ENCODE data around the gene UGCG. TPM values are rescaled to one million over a fixed set of nuclear protein-coding genes. Genes with fewer than 3 reads are reported as not detected.

UGCG gene
- total and polyA plus RNA-seq, 2 of the 4 experiments (the other 2 are of a cell fraction), result 84.2 to 104 TPM

DNA sequence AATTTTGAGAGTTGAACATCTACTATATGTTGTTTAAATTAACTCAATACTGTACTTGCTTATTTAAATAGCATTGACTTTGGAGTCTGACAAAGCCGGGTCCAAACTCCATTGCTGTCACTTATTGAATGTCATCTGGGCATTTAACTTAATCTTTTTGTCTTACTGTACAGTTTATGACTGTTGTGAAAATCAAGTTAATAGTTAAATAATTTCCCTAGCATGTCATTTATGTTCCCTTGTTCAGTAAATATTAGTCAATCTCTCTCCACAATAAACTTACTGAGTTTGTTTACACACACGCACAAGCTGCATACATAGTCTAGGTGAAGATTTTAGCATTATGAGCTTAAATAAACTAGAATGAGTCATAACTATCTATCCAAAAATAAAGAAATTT, 6.3 kb upstream of the UGCG start:
- Histone ChIP-seq H3K79me1 (ENCODE audit: low read depth in 1 of 2, low read length in 2 of 2) (peaks cover 5 to 12% of the 10 kb centered on the region in 2 experiments; a peak in 2 of 4 replicates), H2AFZ (replicated peaks; ENCODE audit: low read length, poor library complexity) (no peak overlapping the region), H3K4me2 (ENCODE audit: low read depth, low read length) (no peak overlapping the region), H3K9ac (ENCODE audit: low read depth, low read length) (no peak overlapping the region), H4K20me1 (ENCODE audit: insufficient read depth, low read length) (no peaks in the 10 kb centered on the region), H4K91ac (ENCODE audit: insufficient read depth, low read depth, low read length) (no peak overlapping the region), H3K36me3 (ENCODE audit: control insufficient read depth, insufficient read depth, low read length) (no peaks in the 10 kb centered on the region), H3K27ac (ENCODE audit: insufficient read depth, low read length) (no peak overlapping the region), H2AK9ac (replicated peaks; ENCODE audit: low read depth, low read length, poor library complexity) (no peak overlapping the region), H2BK5ac (ENCODE audit: low read depth, low read length, poor library complexity, severe bottlenecking) (no peak overlapping the region), H3K56ac (ENCODE audit: extremely low read depth, insufficient read depth, low read length) (no peak overlapping the region), H3K9me3 (ENCODE audit: control insufficient read depth, insufficient read depth, low read length) (no peaks in the 10 kb centered on the region), H3K14ac (replicated peaks; ENCODE audit: low read depth, low read length) (no peak overlapping the region), H3K4me3 (ENCODE audit: insufficient read depth, low read depth, low read length) (no peak overlapping the region), H4K5ac (ENCODE audit: low read depth, low read length) (no peak overlapping the region), H2BK20ac (ENCODE audit: low read depth, low read length) (no peak overlapping the region), H3K9me1 (ENCODE audit: insufficient read depth, low read length) (peaks cover 10% of the 10 kb centered on the region; the same call in 1 of the 2 replicates), H2AK5ac (ENCODE audit: low read depth, low read length) (no peak overlapping the region), H4K8ac (ENCODE audit: low read depth in 2 of 2, low read length in 2 of 2) (no peak overlapping the region), H3K4ac (ENCODE audit: low read depth, low read length) (no peak overlapping the region), H2BK120ac (ENCODE audit: low read depth, low read length) (no peak overlapping the region), H2BK15ac (ENCODE audit: low read depth, low read length) (no peak overlapping the region), H3K18ac (ENCODE audit: low read depth, low read length) (no peak overlapping the region), H3K4me1 (ENCODE audit: control insufficient read depth, insufficient read depth, low read length) (peaks cover 6% of the 10 kb centered on the region), H3K23ac (ENCODE audit: low read depth, low read length) (no peak overlapping the region), H3K27me3 (ENCODE audit: control insufficient read depth, insufficient read depth, low read length) (no peaks in the 10 kb centered on the region)
- no TSS peak for BruUV-seq (replicated peaks)
- in situ Hi-C loops (cut with MboI; ENCODE audit: low sequenced_read_pairs), result loop anchor here (5.0 kb wide), 1 partner anchor 33 kb away; no protein-coding TSS in a partner anchor
- DNase-seq, result no peak
- POLR2A ChIA-PET (ENCODE audit: unreplicated experiment), result no interaction called here
- dilution Hi-C loops (cut with HindIII; ENCODE audit: low sequenced_read_pairs, unreplicated experiment), result no loop called here
- intact Hi-C loops (cut with micrococcal nuclease), result loop anchor here (10.0 kb wide), 1 partner anchor 296 kb away; the partner anchor contains the start of gene PTGR1
- CTCF ChIA-PET, result no interaction called here
- ATAC-seq (ENCODE audit: low read depth), result no peak
- WGBS, 2 experiments (ENCODE audit: extremely low coverage in 2 of 2, insufficient read length in 1 of 2), result no CpG with 5 or more reads among the region's 2 CpGs
- TF ChIP-seq POLR2A (IDR thresholded peaks at IDR 0.05; ENCODE audit: low read depth, low read length), result no peak
- TF ChIP-seq NFE2L2 (IDR thresholded peaks at IDR 0.05; ENCODE audit: low read depth, low read length), result no peak
- TF ChIP-seq, protein P1, sequence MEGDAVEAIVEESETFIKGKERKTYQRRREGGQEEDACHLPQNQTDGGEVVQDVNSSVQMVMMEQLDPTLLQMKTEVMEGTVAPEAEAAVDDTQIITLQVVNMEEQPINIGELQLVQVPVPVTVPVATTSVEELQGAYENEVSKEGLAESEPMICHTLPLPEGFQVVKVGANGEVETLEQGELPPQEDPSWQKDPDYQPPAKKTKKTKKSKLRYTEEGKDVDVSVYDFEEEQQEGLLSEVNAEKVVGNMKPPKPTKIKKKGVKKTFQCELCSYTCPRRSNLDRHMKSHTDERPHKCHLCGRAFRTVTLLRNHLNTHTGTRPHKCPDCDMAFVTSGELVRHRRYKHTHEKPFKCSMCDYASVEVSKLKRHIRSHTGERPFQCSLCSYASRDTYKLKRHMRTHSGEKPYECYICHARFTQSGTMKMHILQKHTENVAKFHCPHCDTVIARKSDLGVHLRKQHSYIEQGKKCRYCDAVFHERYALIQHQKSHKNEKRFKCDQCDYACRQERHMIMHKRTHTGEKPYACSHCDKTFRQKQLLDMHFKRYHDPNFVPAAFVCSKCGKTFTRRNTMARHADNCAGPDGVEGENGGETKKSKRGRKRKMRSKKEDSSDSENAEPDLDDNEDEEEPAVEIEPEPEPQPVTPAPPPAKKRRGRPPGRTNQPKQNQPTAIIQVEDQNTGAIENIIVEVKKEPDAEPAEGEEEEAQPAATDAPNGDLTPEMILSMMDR (conservative IDR thresholded peaks at IDR 0.05; ENCODE audit: low read depth, low read length), result no peak
- no peak for TF ChIP-seq CEBPB (IDR thresholded peaks at IDR 0.05; ENCODE audit: low read depth, low read length)
- TF ChIP-seq USF2 (IDR thresholded peaks at IDR 0.05; ENCODE audit: low read depth, low read length), result no peak
- TF ChIP-seq RAD21 (IDR thresholded peaks at IDR 0.05; ENCODE audit: low read length), result no peak
- TF ChIP-seq SMC3 (IDR thresholded peaks at IDR 0.05; ENCODE audit: low read depth, low read length), result no peak
- no peak for TF ChIP-seq CHD1 (IDR thresholded peaks at IDR 0.05; ENCODE audit: low read depth, low read length)
- TF ChIP-seq BHLHE40 (IDR thresholded peaks at IDR 0.05; ENCODE audit: low read depth, low read length), result no peak
- no peak for TF ChIP-seq MXI1 (IDR thresholded peaks at IDR 0.05; ENCODE audit: borderline replicate concordance, low read depth, low read length)
- TF ChIP-seq MAFK (IDR thresholded peaks at IDR 0.05; ENCODE audit: low read depth, low read length), result no peak
- TF ChIP-seq RCOR1 (IDR thresholded peaks at IDR 0.05; ENCODE audit: insufficient replicate concordance, low read length), result no peak
